Activated CD4-positive, alpha-beta T cell treated with anti-CD3 and anti-CD28 coated beads for 48 hours (primary cell): ENCODE measurements around the gene HYCC2.

Experiments used
- DNase-seq: peaks from one replicate; pipeline ENCODE4 v3.0.0-alpha.2; 2020

HYCC2 gene

DNA sequence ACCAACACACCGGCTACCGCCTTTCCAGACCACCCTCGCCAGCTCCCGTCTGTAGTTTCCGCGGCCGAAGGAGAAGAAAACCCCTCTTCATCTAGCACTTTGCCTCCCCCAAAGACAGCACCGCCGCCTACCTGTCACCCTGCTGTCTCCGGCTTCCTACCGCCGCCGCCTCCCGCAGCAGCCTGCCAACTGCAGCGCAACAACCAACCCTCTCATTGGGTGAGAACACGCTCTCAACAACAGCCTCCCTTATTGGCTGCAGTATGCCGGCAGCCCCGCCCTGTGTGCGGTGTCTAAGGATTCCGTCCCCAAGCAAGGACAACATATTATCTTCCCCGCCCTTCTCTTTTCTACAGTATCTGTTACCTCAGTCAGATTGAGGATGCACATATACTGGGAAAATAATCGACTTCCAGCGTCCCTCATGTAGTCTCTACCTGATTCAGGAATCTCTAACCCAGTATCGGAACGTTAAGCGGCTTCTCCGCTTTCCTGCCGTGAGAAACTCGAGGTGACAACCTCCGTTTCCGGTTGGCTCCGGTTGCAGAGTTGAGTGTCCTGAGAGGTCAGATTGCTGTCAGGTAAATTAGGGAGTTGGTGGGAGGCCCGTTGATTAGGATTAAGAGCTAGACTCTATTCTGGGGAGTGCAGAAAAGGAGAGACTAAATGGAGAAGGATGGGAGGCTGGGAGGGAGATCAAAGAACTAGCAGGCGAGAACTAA is at the start of gene HYCC2, which contains the start of gene NDUFB3:
TSS of gene HYCC2 (minus strand) at position 193 of the 722 bp plus-strand sequence. CDS start 47,662 bp downstream, outside the sequence.
TSS of gene NDUFB3 (plus strand) at position 523 of the 722 bp plus-strand sequence. CDS start 6,882 bp downstream, outside the sequence.
- peak; percentile 92 for DNase-seq

- peak; percentile 39 for DNase-seq
These were observed 47.7 kb upstream of the HYCC2 start for GRCh38 chr2:201118961-201119854.

DNA sequence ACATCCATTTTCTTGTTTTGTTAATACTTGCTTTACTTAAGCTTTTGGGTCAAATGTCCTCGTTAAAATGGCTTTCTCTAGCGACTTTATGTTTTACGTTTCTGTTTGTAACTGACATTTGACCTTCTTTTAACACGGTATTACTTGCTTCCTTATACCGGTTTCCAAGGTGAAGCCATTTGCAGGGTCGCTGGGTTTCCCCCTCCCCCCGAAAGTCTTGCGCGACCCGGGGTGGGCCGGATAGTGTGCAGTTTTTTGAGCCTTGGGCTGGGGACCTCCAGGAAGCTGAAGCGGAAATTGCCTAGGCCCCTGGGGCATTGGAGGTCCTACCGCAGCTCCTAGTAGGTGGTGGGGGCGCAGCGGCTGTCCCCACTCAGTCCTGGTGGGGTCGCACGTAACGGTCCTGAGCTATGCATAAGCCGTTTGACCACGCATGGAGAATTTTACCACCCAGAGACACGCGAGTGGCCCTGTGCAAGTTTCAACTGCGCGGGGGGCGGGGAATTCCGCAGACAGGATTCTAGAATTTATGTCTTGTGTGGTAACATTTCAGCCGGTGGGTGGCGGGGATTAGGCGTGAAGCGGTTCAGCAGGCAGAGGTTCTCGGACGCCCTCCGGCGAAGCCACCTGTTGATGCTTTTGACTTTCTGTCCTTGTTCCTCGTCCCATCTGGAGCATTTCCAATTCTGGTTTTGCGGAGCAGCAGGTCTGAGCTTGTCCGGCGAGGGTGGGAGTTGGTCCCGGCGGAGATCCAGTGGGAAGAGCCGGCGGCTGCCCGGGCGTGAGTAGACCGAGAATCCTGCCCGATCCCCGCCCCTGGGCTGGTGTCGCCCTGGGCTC is 46.9 kb upstream of the HYCC2 start:
- peak; percentile 92 for DNase-seq

DNA sequence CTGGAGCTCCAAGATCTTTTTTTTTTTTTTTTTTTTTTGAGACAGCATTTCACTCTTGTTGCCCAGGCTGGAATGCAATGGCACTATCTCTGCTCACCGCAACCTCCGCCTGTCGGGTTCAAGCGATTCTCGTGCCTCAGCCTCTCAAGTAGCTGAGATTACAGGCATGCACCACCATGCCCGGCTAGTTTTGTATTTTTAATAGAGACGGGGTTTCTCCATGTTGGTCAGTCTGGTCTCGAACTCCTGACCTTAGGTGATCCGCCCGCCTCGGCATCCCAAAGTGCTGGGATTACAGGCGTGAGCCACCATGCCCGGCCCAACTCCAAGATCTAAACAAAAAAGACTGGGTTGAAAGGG is 46.2 kb upstream of the HYCC2 start:
- peak; percentile 48 for DNase-seq

GRCh38 chr2:201116959-201117734 is 45.7 kb upstream of the HYCC2 start:
- DNase-seq = peak; percentile 53

GRCh38 chr2:201116115-201116958 is 44.9 kb upstream of the HYCC2 start, which contains the start of gene CFLAR:
Gene CFLAR, plus strand, starts transcription at chr2:201116164. Its CDS starts 13,702 bp downstream, at chr2:201129866.
- DNase-seq = peak; percentile 88

- no peak for DNase-seq
These were observed 43.4 kb upstream of the HYCC2 start for GRCh38 chr2:201114846-201115245.

DNA sequence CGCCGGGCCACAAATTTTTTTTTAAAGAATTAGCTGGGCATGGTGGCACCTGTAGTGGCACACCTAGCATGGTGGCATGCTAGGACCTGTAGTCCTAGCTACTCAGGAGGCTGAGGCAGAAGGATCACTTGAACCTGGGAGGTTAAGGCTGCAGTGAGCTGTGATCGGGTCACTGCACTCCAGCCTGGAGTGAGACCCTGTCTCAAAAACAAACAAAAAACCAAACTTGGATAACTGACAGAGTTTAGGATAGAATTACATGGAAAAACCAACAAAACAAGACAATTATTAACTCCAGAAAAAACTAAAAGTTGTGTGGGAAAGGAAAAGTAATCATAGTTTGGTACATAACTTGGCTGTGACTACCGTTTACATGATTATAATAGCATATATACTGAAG is 42.9 kb upstream of the HYCC2 start:
- DNase-seq = no peak

- DNase-seq = no peak
These were observed 39.6 kb upstream of the HYCC2 start for GRCh38 chr2:201111096-201111495.

DNA sequence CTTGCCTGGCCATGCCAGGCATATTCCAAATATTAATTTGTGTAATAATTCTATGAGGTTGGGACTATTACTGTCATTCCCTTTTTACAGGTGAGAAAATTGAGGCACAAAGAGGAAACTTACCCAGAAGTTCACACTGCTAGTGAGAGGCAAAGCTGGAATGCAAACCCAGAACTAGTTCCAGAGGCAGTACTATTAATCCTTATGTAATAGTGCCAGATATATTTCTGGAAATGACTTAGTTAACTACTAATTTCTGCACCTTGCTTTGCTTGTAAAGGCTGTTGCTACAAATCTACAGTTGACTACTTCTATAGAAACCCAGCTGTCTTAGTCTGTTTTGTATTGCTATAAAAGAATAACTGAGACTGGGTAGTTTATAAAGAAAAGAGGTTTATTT is 39.1 kb upstream of the HYCC2 start:
- no peak for DNase-seq

- DNase-seq = no peak
These were observed 37.7 kb upstream of the HYCC2 start for GRCh38 chr2:201109186-201109585.

DNA sequence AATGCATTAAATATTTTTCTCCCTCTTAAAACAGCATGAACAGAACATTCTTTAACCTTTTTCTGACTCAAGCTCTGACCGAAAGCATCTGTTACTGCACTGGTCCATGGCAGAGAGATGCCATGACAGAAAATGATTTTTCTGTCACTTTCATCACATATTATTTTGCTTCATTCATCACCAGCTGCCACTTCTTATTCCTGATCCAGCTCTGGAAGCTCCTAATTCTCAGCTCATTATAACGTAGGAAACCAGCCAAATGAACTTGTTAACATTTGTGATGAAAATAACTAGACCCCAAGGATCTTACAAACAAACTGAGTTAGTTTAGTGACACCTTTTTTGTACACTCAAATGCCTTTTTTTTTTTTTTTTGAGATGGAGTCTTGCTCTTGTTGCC is 36.9 kb upstream of the HYCC2 start:
- DNase-seq = no peak

DNA sequence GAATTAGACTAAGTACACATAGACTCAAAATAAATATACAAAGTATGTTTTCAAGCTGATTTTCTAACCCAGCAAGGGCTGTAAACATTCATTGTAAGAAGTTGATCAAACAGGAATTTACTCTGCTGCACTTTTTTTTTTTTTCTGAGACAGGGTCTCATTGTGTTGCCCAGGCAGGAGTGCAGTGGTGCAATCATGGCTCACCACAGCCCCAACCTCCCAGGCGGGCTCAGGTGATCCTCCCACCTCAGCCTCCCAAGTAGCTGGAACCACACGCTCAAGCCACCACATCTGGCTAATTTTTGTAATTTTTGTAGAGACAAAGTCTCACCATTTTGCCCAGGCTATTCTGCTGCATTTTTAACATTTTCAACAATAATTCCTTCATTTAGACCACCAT is 36.2 kb upstream of the HYCC2 start:
- no peak for DNase-seq

GRCh38 chr2:201105759-201106158 is 34.3 kb upstream of the HYCC2 start:
- DNase-seq = no peak

- DNase-seq = no peak
These were observed 29.0 kb upstream of the HYCC2 start for GRCh38 chr2:201100497-201100896.

DNA sequence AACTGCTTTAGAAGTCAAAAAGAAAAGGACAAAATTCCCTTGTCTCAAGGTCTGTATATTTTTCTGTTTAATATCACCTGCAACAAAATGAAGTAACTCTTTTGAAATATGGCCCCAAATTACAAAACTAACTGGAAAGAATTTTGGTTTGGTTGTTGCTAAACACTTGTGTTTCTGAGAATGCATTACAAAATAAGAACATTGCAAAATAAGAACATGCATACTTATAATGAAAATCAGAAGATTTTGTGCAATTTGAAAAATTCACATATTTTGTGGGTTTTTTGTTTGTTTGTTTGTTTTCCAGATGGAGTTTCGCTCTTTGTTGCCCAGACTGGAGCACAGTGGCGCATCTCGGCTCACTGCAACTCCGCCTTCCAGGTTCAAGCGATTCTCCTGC is 22.1 kb upstream of the HYCC2 start:
- DNase-seq = no peak

GRCh38 chr2:201090574-201090973 is 19.1 kb upstream of the HYCC2 start:
- no peak for DNase-seq

- DNase-seq = no peak
These were observed 13.4 kb upstream of the HYCC2 start for GRCh38 chr2:201084863-201085262.

DNA sequence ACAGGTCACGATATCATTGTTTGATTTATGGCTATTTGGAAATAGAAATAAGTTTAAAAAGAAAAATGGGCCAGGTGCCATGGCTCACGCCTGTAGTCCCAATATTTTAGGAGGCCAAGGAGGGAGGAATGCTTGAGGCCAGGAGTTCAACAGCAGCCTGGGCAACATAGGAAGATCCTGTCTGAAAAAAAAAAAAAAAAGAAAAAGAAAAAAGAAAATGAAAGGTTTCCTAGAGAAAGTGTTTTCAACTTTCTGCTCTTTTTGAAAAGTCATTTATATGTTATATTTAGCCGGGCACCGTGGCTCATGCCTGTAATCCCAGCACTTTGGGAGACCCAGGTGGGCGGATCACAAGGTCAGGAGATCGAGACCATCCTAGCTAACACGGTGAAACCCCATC is 3.5 kb upstream of the HYCC2 start:
- no peak for DNase-seq

- DNase-seq = no peak
These were observed 1.6 kb upstream of the HYCC2 start for GRCh38 chr2:201073071-201073470.

DNA sequence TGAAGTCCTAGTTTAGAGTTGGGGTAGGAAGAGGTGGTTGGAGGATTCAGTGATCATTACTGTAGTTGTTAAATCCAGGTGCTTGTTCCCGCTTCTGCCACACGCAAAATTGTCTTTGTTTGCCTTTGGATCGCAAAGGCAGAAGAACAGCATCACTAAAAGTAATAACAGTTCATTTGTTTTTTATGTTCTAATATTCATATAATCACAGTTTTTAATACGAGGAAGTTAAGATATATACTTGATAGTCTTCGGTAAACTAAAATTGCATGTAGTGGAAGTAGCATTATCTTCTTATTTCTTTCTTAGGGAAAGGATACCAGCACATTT is 695 bp upstream of the HYCC2 start:
- no peak for DNase-seq
